Small intestine (tissue), 7 donors: ENCODE measurements around the gene HSPG2. TPM values are rescaled to one million over a fixed set of nuclear protein-coding genes. Genes with fewer than 3 reads are reported as not detected.

Source experiments
- DNase-seq, 2 donors: peaks; one replicate each; pipeline versions ENCODE4 v3.0.0 to v3.0.0-alpha.2; 2013
- FAIRE-seq: peaks from 2 replicates; lab custom pipeline; 2012; peaks lifted over from hg19 to GRCh38; lab: Jason Lieb, UNC
- H3K27ac ChIP-seq, 3 donors: one replicate each; pipeline ENCODE4 v1.5.1; 2013; ENCODE audit warnings: low read length in 2 of 3, mild to moderate bottlenecking in 2 of 3, control low read depth in 1 of 3, inconsistent platforms in 1 of 3, low read depth in 1 of 3, moderate library complexity in 1 of 3
- H3K27me3 ChIP-seq, 3 donors: one replicate each; pipeline ENCODE4 v1.6.1; 2013; ENCODE audit warnings: low read length in 3 of 3, inconsistent platforms in 1 of 3; ENCODE audit not compliant: control insufficient read depth in 3 of 3, insufficient read depth in 3 of 3
- H3K36me3 ChIP-seq, 3 donors: one replicate each; pipeline ENCODE4 v1.6.1; 2013; ENCODE audit warnings: low read length in 3 of 3, inconsistent platforms in 1 of 3, low read depth in 1 of 3, mild to moderate bottlenecking in 1 of 3, moderate library complexity in 1 of 3; ENCODE audit not compliant: control insufficient read depth in 3 of 3, insufficient read depth in 2 of 3
- H3K4me1 ChIP-seq, 3 donors: one replicate each; pipeline ENCODE4 v1.6.1; 2013; ENCODE audit warnings: low read length in 2 of 3, inconsistent platforms in 1 of 3, low read depth in 1 of 3, mild to moderate bottlenecking in 1 of 3, moderate library complexity in 1 of 3; ENCODE audit not compliant: control insufficient read depth in 3 of 3, insufficient read depth in 2 of 3
- H3K4me3 ChIP-seq, 3 donors: one replicate each; pipeline ENCODE4 v1.5.1; 2013; ENCODE audit warnings: low read length in 3 of 3, control low read depth in 1 of 3, inconsistent platforms in 1 of 3, low read depth in 1 of 3, mild to moderate bottlenecking in 1 of 3, moderate library complexity in 1 of 3
- H3K9me3 ChIP-seq, 2 donors: one replicate each; pipeline ENCODE4 v1.6.1; 2013; ENCODE audit warnings: low read depth in 1 of 2, low read length in 1 of 2; ENCODE audit not compliant: control insufficient read depth in 2 of 2, insufficient read depth in 1 of 2
- WGBS, 3 donors: extraction: QIAGEN DNeasy Blood & Tissue Kit; methylation state at CpG; one replicate each; pipeline ENCODE4 v1.1.7; 2013; 5-methylcytosine and 5-hydroxymethylcytosine counted together
- polyA plus RNA-seq, 4 donors: library from polyadenylated mRNA; stranded (reverse) in 3 of 4; unstranded in 1 of 4; fragments of 200-250 nt in 3 of 4; fragments of 120-200 nt in 1 of 4; gene quantifications; one replicate each; pipeline versions ENCODE4 v1.2.1 to v1.2.3, GENCODE V29; 2013
- donor health status: healthy with polysubstance abuse.
- donor health status: control.
- donor health status: control.
- donor health status: Bipolar disorder and iron deficiency.
- donor health status: healthy.

HSPG2 gene
- polyA plus RNA-seq, 4 donors, result 3.6 to 82.3 (median 36.3) TPM

DNA sequence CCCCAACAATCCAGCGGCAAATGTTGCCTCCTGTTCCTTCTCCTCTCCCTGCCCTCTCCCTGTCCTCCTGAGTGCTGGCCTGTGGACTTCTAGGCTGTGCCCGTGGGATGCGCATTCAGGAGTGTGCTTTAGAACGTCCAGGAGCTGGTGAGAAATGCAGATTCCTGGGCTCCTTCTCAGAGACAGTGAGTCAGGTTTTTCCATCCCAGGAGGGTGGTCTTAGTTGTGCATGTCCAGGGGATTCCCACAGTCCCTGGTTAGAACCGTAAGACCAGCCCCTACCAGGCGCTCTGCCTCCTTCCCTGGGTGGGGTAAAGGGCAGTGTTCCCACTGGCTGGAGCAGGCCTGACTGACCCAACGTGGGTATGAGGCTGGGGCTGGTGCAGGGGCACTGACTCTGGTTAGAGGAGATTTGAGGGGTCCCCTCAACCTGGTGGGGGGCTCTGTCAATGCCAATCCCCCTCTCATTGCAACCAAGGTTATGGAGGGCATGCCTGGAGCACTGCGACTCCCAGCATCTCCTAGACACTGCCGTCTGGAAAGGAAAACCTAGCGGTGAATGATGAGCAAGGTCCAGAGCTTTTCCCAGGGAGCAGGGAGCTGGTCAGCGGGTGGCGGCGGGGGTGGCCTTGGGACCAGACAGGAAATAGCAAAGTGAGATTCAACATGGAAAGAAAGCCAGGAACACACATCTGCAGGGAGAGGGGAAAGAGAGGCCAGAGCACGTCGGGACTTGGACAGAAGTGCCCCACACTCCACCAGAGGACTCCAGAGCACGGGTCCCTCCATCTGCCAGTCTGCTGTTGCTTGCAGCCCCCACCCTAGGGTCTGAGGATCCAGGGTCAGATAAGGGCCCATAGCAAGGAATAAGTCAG, 38.5 kb downstream of the HSPG2 start:
- no peak overlapping the region for H3K4me3 ChIP-seq
- no peak for DNase-seq
- WGBS, 3 donors, result 68 to 86% (median 83%) methylated on average over 16 of the region's 16 CpGs
- peaks cover 0 to 66% (median 0%) of the 10 kb centered on the region in 3 donors for H3K36me3 ChIP-seq
- H3K27me3 ChIP-seq, result no peaks in the 10 kb centered on the region
- H3K27ac ChIP-seq, result peak overlapping the region in 1 of 3 donors; percentile 73
- no peak for FAIRE-seq
- no peaks in the 10 kb centered on the region for H3K9me3 ChIP-seq
- H3K4me1 ChIP-seq, result peaks cover 5 to 62% (median 13%) of the 10 kb centered on the region in 3 donors

DNA sequence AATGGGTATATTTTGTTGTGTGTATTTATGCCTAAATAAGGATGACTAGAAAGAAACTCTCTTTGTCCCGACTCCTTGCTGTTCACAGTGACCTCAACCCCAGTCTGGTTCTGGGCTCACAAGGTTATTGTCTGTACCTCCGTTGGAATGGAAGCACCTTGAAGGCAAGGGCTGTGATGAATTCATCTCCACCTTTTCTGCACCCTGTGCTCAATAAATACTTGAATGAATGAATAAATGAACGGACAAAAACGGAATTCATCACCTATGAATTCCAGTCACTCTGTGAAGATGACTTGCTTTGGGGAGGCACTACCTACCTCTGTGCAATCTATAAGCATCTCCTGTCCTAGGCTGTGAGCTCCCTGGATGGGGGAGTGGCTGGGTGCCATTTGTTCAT, 39.3 kb downstream of the HSPG2 start:
- Histone ChIP-seq H3K4me3 (no peak overlapping the region), H3K9me3 (no peaks in the 10 kb centered on the region), H3K27ac (peak overlapping the region in 2 of 3 donors; percentile 73 to 78), H3K4me1 (peaks cover 5 to 62% (median 13%) of the 10 kb centered on the region in 3 donors), H3K27me3 (no peaks in the 10 kb centered on the region), H3K36me3 (peaks cover 0 to 73% (median 2%) of the 10 kb centered on the region in 3 donors)
- no peak for DNase-seq
- no peak for FAIRE-seq
- 88 to 94% (median 89%) methylated on average over 4 of the region's 4 CpGs for WGBS, 3 donors

DNA sequence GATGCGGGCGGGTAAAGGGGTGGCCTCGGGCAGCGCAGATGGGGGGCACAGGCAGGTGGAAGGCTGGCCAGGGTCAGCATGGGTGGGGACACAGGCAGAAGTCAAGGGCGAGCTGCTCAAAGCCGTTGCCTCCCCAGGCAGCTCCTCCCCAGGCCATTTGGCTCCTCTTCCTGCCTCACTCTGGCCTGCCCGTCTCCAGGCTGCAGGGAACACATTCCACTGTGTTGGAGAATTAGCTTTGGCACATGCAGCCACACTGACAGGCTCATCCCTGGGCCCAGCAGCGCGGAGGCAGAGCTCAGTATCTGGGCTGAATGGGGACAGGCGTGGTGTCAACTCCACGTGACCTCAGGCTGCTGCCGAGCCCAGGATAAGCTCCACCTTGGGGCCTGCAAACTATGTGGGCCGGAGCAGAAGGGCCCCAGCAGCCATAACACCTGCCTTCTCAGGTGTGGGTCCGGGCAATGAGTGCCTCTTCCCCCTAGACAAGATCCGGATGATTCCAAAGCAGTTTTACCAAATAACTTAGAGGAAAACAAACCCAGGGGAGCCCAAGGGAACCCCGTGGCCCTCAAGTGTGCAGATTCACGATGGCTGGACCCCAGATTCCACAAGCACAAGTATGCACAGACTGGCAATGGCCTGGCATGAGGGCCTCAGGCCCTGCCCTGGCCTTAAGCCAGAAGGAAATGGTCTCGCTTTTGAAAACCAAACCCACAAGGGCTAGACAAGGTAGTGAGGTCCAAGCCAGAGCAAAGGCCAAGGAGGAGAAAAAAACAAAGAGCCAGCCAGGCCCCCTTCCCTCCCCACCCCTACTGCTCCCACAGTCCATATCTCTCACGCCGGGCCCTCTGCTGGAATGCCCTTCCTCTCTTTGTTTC, 40.2 kb downstream of the HSPG2 start:
- FAIRE-seq, result no peak
- no peaks in the 10 kb centered on the region for H3K27me3 ChIP-seq
- 25 to 47% (median 45%) methylated on average over 20 of the region's 20 CpGs for WGBS, 3 donors
- H3K36me3 ChIP-seq, result peaks cover 0 to 73% (median 2%) of the 10 kb centered on the region in 3 donors
- H3K4me3 ChIP-seq, result no peak overlapping the region
- no peaks in the 10 kb centered on the region for H3K9me3 ChIP-seq
- H3K4me1 ChIP-seq, result peaks cover 5 to 53% (median 7%) of the 10 kb centered on the region in 3 donors
- DNase-seq, result peak; percentile 74 to 81
- peak overlapping the region in 2 of 3 donors; percentile 73 to 78 for H3K27ac ChIP-seq

DNA sequence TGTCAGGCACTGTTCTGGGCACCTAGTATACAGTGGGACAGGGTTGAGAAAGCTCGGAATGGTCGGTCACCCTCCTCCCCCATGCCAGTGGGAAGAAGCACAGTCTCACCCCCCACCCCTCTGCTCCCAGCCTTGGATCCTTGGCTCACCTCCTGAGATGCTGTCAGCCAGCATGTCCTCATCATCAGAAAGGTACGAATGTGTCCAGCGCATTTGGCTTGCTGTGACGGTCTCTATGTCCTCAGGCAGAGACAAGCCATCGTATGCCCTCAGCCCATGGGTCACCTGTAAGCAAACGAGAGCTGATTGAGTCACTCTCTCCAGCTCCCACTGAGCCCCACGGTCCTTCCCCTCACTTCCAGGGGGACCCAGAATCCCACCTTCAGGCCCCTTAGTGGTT, 41.1 kb downstream of the HSPG2 start:
- DNase-seq, result no peak
- no peaks in the 10 kb centered on the region for H3K27me3 ChIP-seq
- WGBS, 3 donors, result 84 to 88% (median 88%) methylated on average over 8 of the region's 8 CpGs
- peaks cover 0 to 74% (median 2%) of the 10 kb centered on the region in 3 donors for H3K36me3 ChIP-seq
- FAIRE-seq, result no peak
- no peak overlapping the region for H3K4me3 ChIP-seq
- peaks cover 5 to 50% (median 6%) of the 10 kb centered on the region in 3 donors for H3K4me1 ChIP-seq
- H3K27ac ChIP-seq, result peak overlapping the region in 2 of 3 donors; percentile 33 to 78
- no peaks in the 10 kb centered on the region for H3K9me3 ChIP-seq

DNA sequence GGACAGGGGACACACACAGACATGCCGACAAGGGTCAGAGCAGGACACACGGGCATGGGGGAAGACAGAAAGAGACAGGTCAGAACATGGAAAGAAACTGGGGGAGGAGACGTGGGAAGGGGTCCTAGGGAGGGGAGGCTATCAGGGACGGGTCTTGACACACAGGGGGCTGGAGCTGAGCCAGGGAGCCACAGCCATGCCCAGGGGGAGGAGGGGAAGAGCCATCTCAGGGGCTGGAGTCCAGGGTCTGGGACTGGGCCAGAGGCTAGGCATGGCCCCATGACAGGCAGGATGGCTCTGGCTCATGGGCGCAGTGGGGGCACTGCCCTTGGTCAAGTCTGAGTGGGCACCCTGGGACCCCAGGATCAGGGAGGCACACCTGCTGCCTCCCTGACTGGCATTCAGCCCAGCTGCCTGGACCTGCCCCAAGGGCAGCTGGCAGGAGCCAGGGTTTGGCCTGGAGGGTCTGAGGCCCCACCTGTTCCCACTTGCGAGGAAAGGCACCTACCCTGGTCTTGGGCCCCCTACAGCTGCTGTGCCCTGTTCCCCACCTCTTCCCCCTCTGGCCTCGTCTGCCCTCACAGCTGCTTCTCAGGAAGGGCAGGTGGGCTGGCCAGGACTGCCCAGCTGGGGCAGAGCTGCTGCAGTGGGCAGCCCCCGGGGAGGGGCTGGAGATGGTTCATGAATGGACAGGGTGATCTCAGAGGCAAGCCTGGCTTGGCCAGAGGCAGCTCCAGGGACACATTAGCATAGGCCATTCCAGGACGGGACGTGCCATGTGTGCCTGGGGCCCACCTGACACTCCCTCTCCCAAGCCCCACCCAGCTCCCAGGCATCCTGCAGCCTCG, 42.9 kb downstream of the HSPG2 start:
- DNase-seq (peak in 1 of 2 donors; percentile 53), FAIRE-seq (no peak)
- Histone ChIP-seq H3K4me1 (peaks cover 5 to 43% (median 6%) of the 10 kb centered on the region in 3 donors), H3K27ac (peak overlapping the region in 1 of 3 donors; percentile 3), H3K9me3 (no peaks in the 10 kb centered on the region), H3K36me3 (peaks cover 0 to 82% (median 2%) of the 10 kb centered on the region in 3 donors), H3K27me3 (no peaks in the 10 kb centered on the region), H3K4me3 (no peak overlapping the region)
- 66 to 70% (median 69%) methylated on average over 10 to 11 of the region's 11 CpGs for WGBS, 3 donors

DNA sequence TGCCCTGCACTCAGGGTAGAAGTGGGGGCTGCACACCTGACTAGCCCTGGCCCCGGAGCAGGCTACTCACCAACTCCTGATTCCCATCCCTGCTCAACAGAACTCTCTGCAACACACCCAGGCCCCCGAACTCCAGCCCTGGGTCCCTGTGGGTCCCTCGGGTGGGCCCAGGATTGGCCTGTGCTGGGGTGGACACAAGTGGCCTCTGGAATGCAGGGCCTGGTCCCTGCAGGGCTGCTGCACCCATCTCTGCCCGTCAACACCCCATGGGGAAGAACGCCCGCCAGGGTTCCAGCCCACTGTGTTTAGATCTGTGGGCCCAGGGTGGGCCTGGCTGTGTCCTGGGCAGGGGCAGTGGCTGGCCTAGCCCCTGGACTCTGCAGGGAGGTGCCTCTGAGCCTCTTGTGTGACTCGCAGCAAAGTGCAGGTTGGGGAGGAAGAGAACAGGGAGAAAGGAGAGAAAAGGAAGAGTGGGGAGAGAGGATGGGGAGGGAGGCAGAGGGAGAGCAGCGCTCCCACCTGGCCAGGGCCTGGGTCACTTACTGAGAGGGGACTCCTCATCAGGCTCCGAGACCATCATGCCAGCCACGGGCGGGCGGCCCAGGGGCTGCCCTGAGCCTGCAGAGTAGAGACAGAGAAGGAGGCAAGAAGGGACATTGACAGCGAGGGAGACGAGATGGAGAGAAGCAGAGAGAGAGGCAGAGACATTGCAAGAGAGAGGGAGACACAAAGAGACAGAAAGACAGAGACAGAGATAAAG, 43.9 kb downstream of the HSPG2 start:
- H3K4me1 ChIP-seq, result peaks cover 5 to 34% (median 6%) of the 10 kb centered on the region in 3 donors
- FAIRE-seq (no peak), DNase-seq (no peak)
- no peak overlapping the region for H3K27ac ChIP-seq
- 83 to 93% (median 88%) methylated on average over 14 of the region's 14 CpGs for WGBS, 3 donors
- peaks cover 0 to 87% (median 2%) of the 10 kb centered on the region in 3 donors for H3K36me3 ChIP-seq
- no peaks in the 10 kb centered on the region for H3K9me3 ChIP-seq
- H3K27me3 ChIP-seq, result no peaks in the 10 kb centered on the region
- H3K4me3 ChIP-seq, result no peak overlapping the region

DNA sequence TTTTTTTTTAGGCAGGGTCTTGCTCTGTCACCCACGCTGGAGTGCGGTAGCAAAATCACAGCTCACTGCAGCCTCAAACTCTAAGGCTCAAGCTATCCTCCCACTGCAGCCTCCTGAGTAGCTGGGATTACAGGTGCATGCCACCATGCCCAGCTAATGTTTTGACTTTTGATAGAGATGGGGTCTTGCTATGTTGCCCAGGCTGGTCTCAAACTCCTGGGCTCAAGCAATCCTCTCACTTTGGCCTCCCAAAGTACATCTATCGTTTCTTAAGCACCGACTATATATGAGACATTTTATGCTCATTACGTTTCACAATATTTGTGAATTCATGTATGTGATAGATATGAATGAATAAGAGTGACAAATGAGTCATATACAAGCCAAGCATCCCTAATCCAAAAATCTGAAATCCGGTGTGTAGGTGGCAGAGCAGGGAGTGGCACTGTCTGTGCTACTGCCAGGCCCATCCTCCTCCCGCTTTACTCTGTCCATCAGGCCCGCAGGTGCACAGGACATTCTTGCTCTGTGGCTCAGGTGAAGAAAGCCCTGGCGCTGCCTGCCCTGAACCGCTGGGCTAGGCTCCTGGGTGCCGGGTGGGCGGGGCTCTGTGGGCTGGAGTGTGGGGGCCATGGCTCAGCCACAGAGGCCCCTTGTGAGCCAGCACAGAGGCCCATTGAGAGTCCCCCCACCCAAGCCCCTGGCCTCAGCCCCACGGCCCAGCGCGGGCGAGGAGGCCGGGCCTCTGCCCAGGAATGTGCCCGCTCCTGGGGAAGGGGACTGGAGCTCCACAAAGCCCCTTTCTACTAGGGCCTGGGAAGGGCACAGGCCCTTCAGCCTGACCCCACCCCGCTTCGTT, 45.3 kb downstream of the HSPG2 start:
- Histone ChIP-seq H3K36me3 (peaks cover 0 to 94% (median 8%) of the 10 kb centered on the region in 3 donors), H3K9me3 (no peaks in the 10 kb centered on the region), H3K27ac (no peak overlapping the region), H3K4me3 (no peak overlapping the region), H3K27me3 (no peaks in the 10 kb centered on the region), H3K4me1 (peaks cover 0 to 29% (median 2%) of the 10 kb centered on the region in 3 donors)
- WGBS, 3 donors, result 88 to 90% (median 88%) methylated on average over 20 of the region's 20 CpGs
- FAIRE-seq (no peak), DNase-seq (no peak)
